ENCODE measurements around the gene PRKCQ.

DNA sequence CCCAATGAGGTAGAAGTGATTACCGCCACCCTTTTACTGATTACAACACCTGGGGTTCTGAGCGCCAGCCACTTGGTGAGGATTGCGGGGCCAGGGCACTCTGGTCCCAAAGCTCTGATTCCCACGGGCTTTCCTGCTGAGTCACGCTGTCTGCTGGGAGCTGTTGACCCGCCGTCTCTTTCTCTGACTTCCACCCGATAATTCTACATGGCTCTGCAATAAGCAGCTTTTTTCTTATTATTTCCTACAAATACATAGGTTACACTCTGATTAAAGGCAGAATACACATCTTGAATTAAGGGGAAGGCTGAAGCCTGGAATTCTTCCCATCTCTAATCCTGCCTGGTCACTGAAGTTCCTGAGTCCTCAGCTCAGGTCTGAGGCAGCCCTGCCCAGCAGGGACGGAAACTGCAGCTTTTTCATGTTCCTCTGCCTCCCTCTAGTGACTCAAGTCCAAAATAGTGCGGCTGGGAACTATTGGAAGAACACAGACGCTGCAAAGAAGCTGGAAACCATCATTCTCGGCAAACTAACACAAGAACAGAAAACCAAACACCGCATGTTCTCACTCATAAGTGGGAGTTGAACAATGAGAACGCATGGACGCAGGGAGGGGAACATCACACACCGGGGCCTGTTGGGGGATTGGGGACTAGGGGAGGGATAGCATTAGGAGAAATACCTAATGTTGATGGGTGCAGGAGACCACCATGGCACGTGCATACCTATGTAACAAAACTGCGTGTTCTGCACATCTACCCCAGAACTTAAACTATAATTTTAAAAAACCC, 178.3 kb downstream of the PRKCQ start:
- TF ChIP-seq CTCF (conservative IDR thresholded peaks at IDR 0.05; ENCODE audit: low read length): peak; percentile 90
- TF ChIP-seq EZH2phosphoT487 (IDR thresholded peaks at IDR 0.05; ENCODE audit: borderline replicate concordance, low read depth, low read length): no peak

Measured in OCI-LY7 (cell line).